HEK293T (cell line): ENCODE measurements around the gene C18orf63.

Source experiments
- BHLHE40 ChIP-seq: fragments of 450-650 bp; IDR thresholded peaks from 2 replicates; pipeline ENCODE4 v1.6.1; 2016; ENCODE audit warnings: mild to moderate bottlenecking, moderate library complexity, borderline replicate concordance
- CTBP1 ChIP-seq: fragments of 450-650 bp; IDR thresholded peaks from 2 replicates; pipeline ENCODE4 v1.6.1; 2016; ENCODE audit warnings: borderline replicate concordance
- ELF4 ChIP-seq: fragments of 450-650 bp; IDR thresholded peaks from 2 replicates; pipeline ENCODE4 v1.6.1; 2017; ENCODE audit warnings: antibody characterized with exemption
- FOXA1 ChIP-seq: fragments of 450-650 bp; IDR thresholded peaks from 2 replicates; pipeline ENCODE4 v1.6.1; 2016; ENCODE audit warnings: mild to moderate bottlenecking
- FOXK2 ChIP-seq: fragments of 450-650 bp; IDR thresholded peaks from 2 replicates; pipeline ENCODE4 v1.6.1; 2016; ENCODE audit warnings: mild to moderate bottlenecking
- FOXM1 ChIP-seq: fragments of 450-650 bp; IDR thresholded peaks from 2 replicates; pipeline ENCODE4 v1.6.1; 2017; ENCODE audit warnings: mild to moderate bottlenecking, borderline replicate concordance
- HDGF ChIP-seq: fragments of 450-650 bp; IDR thresholded peaks from 2 replicates; pipeline ENCODE4 v1.6.1; 2017; ENCODE audit warnings: antibody characterized with exemption, borderline replicate concordance
- L3MBTL2 ChIP-seq: fragments of 450-650 bp; conservative IDR thresholded peaks from 2 replicates; pipeline ENCODE4 v1.6.1; 2016; ENCODE audit warnings: mild to moderate bottlenecking
- LEF1 ChIP-seq: fragments of 450-650 bp; IDR thresholded peaks from 2 replicates; pipeline ENCODE4 v1.6.1; 2017; ENCODE audit warnings: mild to moderate bottlenecking, borderline replicate concordance
- NFRKB ChIP-seq: fragments of 450-650 bp; IDR thresholded peaks from 2 replicates; pipeline ENCODE4 v1.6.1; 2016; ENCODE audit warnings: mild to moderate bottlenecking, moderate library complexity
- PKNOX1 ChIP-seq: fragments of 450-650 bp; IDR thresholded peaks from 2 replicates; pipeline ENCODE4 v1.6.1; 2016
- SP1 ChIP-seq: fragments of 450-650 bp; IDR thresholded peaks from 2 replicates; pipeline ENCODE4 v1.6.1; 2017
- ZNF384 ChIP-seq: fragments of 450-650 bp; IDR thresholded peaks from 2 replicates; pipeline ENCODE4 v1.6.1; 2016

- no peak for TF ChIP-seq BHLHE40
- no peak for TF ChIP-seq PKNOX1
- no peak for TF ChIP-seq ZNF384
- no peak for TF ChIP-seq FOXK2
- no peak for TF ChIP-seq FOXM1
- no peak for TF ChIP-seq CTBP1
- TF ChIP-seq SP1 = no peak
- no peak for TF ChIP-seq LEF1
- no peak for TF ChIP-seq HDGF
- TF ChIP-seq L3MBTL2 = no peak
- TF ChIP-seq FOXA1 = no peak
- TF ChIP-seq NFRKB = no peak
- no peak for TF ChIP-seq ELF4
Measured at GRCh38 chr18:74348581-74348980, 32.9 kb downstream of the C18orf63 start.
